ENCODE data around the gene EIF2S1. TPM values are rescaled to one million over a fixed set of nuclear protein-coding genes. Genes with fewer than 3 reads are reported as not detected.

Gene EIF2S1
- total RNA-seq, 1 donor from 2014 or later = 143 TPM

DNA sequence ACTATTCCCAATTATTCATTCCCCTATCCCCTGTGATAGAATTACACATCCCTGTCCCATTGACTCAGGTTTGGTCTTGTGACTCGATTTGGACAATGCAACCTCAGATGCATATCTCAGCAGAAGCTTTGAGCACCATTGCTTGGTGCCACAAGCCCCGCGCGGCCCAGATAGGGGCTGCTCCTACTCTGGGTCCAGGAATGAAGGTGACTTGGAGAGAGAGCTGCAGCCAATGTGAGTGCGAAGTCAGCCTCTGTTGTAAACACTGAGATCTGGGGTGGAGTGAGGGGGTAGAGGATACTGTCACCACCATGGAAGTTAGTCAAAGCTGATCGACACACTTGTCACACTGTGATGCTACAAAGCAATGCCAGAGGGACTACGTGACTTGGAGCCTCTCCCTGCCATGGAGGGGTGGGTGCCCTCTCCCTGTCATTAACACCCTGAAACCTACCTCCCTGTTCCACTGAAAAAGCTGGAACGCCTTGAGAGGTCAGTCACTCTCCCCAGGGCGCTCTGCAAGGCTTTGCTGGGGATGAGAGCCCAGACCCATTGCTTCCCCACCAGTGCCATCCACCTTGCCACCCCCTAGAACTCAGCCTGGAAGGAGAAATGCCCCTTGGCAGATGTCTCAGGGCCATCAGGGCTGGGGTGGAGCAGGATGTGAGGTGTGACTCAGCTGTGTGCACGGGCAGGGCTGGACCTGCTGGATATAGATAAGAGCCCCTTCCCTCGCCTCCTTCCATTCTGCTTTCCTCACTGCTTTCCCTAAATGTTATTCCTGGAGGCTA lies 58.5 kb downstream of the EIF2S1 start:
- Histone ChIP-seq H3K36me3 (ENCODE audit: insufficient read depth, low read length) (no peaks in the 10 kb centered on the region), H3K4me1 (ENCODE audit: insufficient read depth, low read length) (peaks cover 10% of the 10 kb centered on the region), H3K4me3 (ENCODE audit: insufficient read depth, low read depth, low read length) (no peak overlapping the region), H3K9me3 (ENCODE audit: insufficient read depth, low read depth, low read length) (no peaks in the 10 kb centered on the region), H3K9ac (ENCODE audit: low read length) (no peak overlapping the region), H2AFZ (ENCODE audit: low read depth, low read length) (peak overlapping the region; percentile 22), H3K27me3 (ENCODE audit: insufficient read depth, low read length) (no peaks in the 10 kb centered on the region), H3K4me2 (ENCODE audit: low read length) (peak overlapping the region; percentile 33), H3K79me2 (ENCODE audit: insufficient read depth, low read length) (no peaks in the 10 kb centered on the region), H3K27ac (ENCODE audit: low read depth, low read length) (no peak overlapping the region), H4K20me1 (ENCODE audit: insufficient read depth, low read length) (no peaks in the 10 kb centered on the region)
- H3K36me3 Mint-ChIP-seq (ENCODE audit: low read depth, unreplicated experiment) = no peaks in the 10 kb centered on the region
- no peak overlapping the region for H3K4me3 Mint-ChIP-seq (ENCODE audit: unreplicated experiment)
- peaks cover 5% of the 10 kb centered on the region for H3K9me3 Mint-ChIP-seq (ENCODE audit: unreplicated experiment)
- H3K27me3 Mint-ChIP-seq (ENCODE audit: low read depth, unreplicated experiment) = peaks cover 6% of the 10 kb centered on the region
- FAIRE-seq = no peak
- peaks cover 7% of the 10 kb centered on the region for H3K4me1 Mint-ChIP-seq (ENCODE audit: low read depth, unreplicated experiment)
- H3K27ac Mint-ChIP-seq (ENCODE audit: unreplicated experiment) = no peak overlapping the region
- TF ChIP-seq, protein P1, sequence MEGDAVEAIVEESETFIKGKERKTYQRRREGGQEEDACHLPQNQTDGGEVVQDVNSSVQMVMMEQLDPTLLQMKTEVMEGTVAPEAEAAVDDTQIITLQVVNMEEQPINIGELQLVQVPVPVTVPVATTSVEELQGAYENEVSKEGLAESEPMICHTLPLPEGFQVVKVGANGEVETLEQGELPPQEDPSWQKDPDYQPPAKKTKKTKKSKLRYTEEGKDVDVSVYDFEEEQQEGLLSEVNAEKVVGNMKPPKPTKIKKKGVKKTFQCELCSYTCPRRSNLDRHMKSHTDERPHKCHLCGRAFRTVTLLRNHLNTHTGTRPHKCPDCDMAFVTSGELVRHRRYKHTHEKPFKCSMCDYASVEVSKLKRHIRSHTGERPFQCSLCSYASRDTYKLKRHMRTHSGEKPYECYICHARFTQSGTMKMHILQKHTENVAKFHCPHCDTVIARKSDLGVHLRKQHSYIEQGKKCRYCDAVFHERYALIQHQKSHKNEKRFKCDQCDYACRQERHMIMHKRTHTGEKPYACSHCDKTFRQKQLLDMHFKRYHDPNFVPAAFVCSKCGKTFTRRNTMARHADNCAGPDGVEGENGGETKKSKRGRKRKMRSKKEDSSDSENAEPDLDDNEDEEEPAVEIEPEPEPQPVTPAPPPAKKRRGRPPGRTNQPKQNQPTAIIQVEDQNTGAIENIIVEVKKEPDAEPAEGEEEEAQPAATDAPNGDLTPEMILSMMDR (IDR thresholded peaks at IDR 0.05; ENCODE audit: insufficient read depth, low read depth, low read length) = no peak
- TF ChIP-seq EZH2 (IDR thresholded peaks at IDR 0.05; ENCODE audit: insufficient read depth, low read length) = no peak
- DNase-seq (ENCODE audit: low read depth) = no peak

DNA sequence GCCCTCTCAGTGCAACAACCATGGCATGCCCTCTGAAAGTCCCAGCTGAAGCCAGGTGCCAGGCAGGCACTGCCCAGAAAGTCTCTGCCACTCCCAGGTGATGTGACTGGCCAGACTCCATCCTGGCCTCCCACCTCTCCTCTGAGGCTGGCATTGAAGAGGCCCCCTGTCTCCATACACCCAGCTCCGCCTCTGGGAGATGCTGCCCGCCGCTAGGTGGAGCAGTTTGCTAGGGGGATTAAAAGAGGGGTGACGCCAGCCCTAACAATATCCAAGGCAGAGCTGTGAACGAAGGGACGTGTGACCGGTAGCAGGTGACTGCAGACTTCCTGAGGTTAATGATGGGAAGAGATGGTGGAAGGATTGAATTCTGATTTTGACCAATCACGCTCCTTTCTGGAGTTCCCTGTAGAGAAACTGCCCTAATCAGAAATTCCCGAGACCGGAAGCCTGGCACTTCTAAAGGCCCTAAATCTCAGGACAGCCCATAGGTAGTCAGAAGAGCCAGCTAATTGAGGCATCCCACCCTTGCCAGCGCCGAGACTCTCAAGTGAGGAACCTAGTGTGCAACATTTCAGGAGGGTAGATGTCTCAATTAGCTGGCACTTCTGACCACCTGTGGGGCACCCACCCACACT lies 60.1 kb downstream of the EIF2S1 start:
- no peak for DNase-seq (ENCODE audit: low read depth)
- Histone ChIP-seq H3K4me2 (ENCODE audit: low read length) (no peak overlapping the region), H3K4me1 (ENCODE audit: insufficient read depth, low read length) (peaks cover 10% of the 10 kb centered on the region), H2AFZ (ENCODE audit: low read depth, low read length) (no peak overlapping the region), H4K20me1 (ENCODE audit: insufficient read depth, low read length) (no peaks in the 10 kb centered on the region), H3K9me3 (ENCODE audit: insufficient read depth, low read depth, low read length) (no peaks in the 10 kb centered on the region), H3K9ac (ENCODE audit: low read length) (no peak overlapping the region), H3K79me2 (ENCODE audit: insufficient read depth, low read length) (no peaks in the 10 kb centered on the region), H3K4me3 (ENCODE audit: insufficient read depth, low read depth, low read length) (no peak overlapping the region), H3K27me3 (ENCODE audit: insufficient read depth, low read length) (no peaks in the 10 kb centered on the region), H3K36me3 (ENCODE audit: insufficient read depth, low read length) (no peaks in the 10 kb centered on the region), H3K27ac (ENCODE audit: low read depth, low read length) (no peak overlapping the region)
- no peaks in the 10 kb centered on the region for H3K36me3 Mint-ChIP-seq (ENCODE audit: low read depth, unreplicated experiment)
- H3K9me3 Mint-ChIP-seq (ENCODE audit: unreplicated experiment) = peaks cover 5% of the 10 kb centered on the region
- no peaks in the 10 kb centered on the region for H3K4me1 Mint-ChIP-seq (ENCODE audit: low read depth, unreplicated experiment)
- H3K27me3 Mint-ChIP-seq (ENCODE audit: low read depth, unreplicated experiment) = peaks cover 8% of the 10 kb centered on the region
- no peak for FAIRE-seq
- no peak overlapping the region for H3K27ac Mint-ChIP-seq (ENCODE audit: unreplicated experiment)
- TF ChIP-seq, protein P1 (IDR thresholded peaks at IDR 0.05; ENCODE audit: insufficient read depth, low read depth, low read length) = peak; percentile 12
- no peak for TF ChIP-seq EZH2 (IDR thresholded peaks at IDR 0.05; ENCODE audit: insufficient read depth, low read length)
- no peak overlapping the region for H3K4me3 Mint-ChIP-seq (ENCODE audit: unreplicated experiment)
